ENCODE data around the gene TMEM121.

TMEM121 gene

GRCh38 chr14:105498430-105499255, 27.7 kb upstream of the TMEM121 start:
- no peak for DNase-seq

GRCh38 chr14:105499256-105500035, 26.9 kb upstream of the TMEM121 start:
- no peak for DNase-seq

- DNase-seq = no peak
Observed at GRCh38 chr14:105500036-105500725, 26.2 kb upstream of the TMEM121 start.

GRCh38 chr14:105500726-105501101, 25.7 kb upstream of the TMEM121 start:
- no peak for DNase-seq

DNA sequence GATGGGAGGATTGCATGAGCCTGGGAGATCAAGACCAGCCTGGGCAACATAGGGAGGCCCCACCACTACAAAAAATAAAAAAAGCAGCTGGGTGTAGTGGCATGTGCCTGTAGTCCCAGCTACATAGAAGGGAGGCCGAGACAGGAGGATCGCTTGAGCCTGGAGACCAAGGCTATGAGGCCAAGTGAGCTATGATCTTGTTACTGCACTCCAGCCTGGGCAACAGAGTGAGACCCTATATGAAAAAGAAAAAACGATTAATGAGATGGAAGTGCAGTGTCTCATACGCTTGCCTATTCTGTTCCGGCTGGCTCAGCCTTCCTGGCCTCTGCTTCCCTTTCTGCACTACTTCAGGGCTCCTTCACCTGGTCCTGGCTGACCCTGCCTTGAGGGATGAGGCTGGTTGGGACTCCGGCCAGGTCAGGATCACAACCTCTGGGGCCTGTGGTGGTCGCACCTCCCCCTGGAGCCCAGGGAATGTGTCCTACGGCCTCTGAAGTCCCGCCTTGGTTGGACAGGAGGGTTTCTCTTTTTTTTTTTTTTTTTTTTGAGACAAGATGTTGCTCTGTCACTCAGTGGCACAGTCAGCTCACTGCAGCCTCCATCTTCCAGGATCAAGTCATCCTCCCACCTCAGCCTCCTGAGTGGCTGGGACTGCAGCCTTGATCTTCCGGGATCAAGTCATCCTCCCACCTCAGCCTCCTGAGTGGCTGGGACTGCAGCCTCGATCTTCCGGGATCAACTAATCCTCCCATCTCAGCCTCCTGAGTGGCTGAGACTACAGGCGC, 24.7 kb upstream of the TMEM121 start:
- DNase-seq = no peak

DNA sequence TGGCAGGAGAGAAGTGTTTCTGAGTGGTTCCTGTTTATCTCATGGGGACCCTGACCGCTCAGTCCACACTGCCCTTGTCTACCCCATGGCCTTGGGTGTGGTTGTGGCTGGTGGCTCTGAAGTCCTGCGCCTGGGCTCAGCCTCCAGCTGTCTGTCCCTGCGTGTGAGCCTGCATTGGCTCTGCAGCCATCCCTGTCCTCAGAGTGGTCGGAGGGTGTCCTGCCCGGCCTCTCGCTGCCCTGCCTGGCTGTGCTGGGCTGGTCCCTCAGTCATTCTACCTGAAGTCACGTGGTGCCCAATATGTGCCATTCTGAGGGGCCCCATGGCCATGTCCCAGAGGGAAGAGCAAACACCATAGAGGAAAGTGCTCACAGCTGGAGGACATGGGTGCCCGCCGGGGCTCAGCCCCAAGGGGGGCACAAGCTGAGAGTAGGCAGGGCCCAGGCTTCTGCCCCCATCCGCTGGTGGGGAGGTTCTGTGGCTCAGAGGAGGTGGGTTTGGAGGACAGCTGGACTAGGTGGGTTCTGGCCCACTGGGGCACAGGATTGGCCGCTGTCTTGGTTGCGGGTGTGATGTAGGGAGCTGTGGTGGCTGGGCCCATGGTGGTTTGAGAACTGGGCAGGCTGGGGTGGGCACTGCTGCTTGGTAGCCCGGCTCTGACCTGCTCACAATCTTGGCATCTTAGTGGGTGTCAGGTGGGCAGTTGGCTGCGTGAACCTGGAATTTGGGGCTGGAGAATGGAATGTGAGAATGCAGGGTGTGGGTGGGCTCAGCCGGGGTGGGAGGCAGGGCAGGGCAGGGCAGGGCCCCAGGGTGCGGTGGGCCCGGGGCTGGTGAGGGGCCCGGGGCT, 23.7 kb upstream of the TMEM121 start:
- DNase-seq = no peak

DNA sequence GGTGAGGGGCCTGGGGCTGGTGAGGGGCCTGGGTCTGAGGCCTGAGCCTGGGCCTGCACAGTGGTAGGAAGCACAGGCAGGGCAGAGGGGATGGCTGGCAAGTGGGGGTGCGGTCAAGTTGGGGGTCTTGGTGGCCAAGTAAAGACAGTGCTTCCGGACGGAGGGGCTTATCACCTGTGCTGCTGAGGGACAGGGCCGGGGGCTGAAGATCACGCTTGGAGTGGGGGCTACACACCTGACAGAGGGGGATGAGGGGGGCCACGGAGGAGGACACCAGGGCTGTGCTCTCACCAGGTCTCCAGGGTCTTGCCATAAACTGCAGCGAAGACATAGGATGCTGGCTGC, 23.1 kb upstream of the TMEM121 start:
- DNase-seq = no peak

DNA sequence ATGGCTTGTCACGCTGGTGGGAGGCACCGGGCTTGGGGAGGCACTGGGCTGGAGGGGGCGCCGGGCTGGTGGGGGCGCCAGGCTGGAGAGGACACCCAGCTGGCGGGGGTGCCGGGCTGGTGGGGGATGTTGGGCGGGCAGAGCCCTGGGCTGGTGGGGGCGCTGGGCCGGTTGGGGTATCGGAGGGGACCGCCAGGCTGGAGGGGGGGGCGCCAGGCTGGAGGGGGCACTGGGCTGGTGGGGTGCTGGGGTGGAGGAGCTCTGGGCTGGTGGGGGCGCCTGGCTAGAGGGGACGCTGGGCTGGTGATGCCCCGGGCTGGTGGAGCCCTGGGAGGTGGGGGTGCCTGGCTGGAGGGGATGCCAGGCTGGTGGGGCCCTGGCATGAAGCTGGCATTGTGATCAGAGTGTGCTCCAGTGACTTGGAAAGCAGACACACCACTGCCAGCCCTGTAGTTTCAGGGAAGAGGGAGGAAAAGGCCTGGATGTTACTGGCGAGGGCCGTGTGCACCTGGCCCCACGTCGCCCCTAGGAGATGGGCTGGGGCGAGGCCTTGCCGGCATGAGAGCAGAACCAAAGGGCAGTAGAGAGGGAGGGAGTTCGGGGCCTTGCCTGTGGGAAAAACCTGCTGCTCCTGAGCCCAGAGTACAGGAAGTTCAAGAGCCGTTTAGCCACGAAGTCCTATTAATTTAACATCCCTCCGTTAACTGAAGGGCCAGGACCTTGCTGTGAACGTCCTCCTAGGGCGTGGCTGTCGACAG, 22.3 kb upstream of the TMEM121 start:
- DNase-seq = no peak

DNA sequence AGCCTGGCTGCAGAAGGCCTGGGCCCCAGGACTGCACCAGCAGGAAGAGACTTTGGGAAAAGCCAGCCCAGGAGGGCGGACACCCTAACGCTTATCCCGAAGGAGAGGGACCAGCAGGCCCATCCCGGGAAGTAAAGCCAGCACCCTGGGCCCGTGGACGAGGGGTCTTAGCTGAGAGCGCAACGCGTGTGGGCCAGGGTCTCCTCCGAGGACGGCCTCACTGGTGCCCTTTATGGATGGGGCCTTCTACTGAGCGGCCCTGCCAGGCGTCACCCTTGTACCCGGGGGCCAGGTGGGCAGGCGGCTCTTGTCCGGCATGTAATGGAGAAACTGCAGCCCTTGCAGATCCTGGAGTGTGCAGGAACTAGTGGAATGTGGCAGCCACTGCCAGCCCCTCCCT, 21.3 kb upstream of the TMEM121 start:
- no peak for DNase-seq

- no peak for DNase-seq
Observed at GRCh38 chr14:105507247-105507646, 19.1 kb upstream of the TMEM121 start.

GRCh38 chr14:105508069-105508468, 18.3 kb upstream of the TMEM121 start:
- DNase-seq = no peak

- DNase-seq = no peak
Observed at GRCh38 chr14:105508601-105509000, 17.8 kb upstream of the TMEM121 start.

DNA sequence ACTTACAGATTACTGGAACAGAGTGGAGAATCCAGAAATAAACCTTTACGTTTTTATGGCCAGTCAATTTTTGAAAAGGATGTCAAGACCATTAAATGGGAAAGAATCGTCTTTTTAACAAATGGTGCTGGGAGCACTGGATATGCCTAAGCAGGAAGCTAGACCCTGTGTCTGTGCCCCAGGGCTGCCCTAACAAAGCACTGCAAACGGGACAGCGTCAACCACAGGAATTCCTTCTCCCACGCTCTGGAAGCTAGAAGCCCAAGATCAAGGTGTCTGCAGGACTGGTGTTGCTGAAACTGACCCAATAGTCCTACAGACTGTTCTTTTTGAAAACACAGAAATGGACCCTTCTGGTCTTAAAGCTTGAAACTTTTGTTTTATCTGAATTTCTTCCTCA, 9.3 kb upstream of the TMEM121 start:
- DNase-seq = no peak

DNA sequence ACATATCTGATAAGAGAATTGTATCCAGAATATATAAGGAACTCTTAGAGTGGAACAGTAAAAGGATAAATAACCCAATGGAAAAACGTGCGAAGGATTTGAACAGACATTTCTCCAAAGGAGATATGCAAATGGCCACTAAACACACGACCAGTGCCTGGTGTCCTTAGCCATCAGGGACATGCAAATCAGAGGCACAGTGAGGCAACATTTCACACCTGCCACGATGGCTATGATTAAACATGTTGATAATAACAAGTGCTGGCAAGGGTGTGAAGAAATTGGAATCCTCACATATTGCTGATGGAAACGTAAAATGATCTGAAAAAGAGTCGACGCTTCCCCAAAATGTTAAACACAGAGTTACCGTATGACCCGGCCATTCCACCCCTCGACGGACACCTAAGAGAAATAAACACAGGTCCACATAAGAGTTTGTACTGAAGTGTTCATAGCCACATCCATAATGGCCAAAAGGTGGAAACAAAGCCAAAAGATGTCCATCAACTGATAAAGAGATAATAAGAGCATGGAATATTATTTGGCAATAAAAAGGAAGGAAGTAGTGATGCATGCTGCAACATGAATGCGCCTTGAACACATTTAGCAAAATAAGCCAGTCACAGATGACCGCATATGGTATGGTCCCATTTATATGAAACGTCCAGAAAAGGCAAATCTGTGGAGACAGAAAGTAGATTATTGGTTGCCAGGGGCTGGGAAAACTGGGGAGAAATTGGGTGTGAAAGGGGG, 6.3 kb upstream of the TMEM121 start:
- DNase-seq = no peak

DNA sequence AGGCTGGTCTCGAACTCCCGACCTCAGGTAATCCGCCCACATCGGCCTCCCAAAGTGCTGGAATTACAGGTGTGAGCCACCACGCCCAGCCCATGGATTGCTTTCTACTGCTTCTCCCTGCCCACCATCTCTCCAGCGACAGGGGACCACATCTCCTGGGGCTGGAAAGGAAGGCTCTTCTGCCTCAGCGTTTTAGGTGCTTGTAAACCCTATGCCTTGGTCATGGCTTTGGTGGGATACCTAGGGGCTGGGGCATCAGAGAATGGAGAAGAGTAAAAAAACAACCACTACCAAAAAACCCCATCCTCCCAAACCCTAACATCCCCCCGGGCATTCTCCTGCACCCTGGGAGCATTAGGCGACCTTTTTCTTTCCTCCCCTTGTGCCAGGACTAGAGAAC, 1.1 kb upstream of the TMEM121 start:
- DNase-seq = no peak

DNA sequence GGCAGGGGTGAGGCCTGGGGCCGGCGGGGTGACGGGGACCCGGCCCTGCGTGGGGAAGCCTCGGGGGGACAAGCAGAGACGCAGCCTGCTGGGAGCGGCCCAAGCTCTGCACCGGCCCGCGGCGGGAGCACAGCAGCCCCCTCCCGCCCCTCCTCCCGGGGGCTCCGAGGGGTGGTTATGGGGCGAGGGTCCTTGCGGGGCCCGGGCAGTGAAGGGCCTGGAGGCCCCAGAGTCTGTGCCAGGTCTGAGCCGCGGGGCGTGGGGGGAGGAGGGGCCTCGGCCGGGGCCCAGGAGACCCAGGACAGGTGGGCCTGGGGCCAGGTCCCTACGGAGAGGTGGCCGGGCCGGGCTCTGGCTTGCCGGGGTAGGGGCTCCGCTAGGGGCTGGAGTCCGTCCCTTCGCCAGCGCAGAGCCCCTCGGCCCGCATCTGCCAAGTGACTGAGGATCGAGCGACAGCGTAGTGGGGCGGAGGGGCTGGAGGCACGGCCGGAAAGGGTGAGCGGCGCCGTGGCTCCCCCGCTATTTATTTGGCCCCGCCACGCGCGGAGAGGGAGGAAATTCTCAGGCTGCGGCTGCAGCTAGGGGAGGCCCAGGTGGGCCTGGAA, 495 bp downstream of the TMEM121 start:
- no peak for DNase-seq

GRCh38 chr14:105527381-105527825, 1.0 kb downstream of the TMEM121 start:
- DNase-seq = no peak

- DNase-seq = peak; percentile 61 to 75 (median 71)
Observed at GRCh38 chr14:105527826-105528585, 1.6 kb downstream of the TMEM121 start.
